ENCODE measurements around the gene UVRAG.

UVRAG gene

GRCh38 chr11:75841739-75842138 lies 26.7 kb downstream of the UVRAG start:
- Histone ChIP-seq H3K27ac (ENCODE audit: extremely low read depth, low read depth, low read length) (no peak overlapping the region), H3K4me3 (ENCODE audit: low read depth, low read length) (no peak overlapping the region), H3K9me3 (ENCODE audit: control insufficient read depth, insufficient read depth, low read depth, low read length) (no peaks in the 10 kb centered on the region), H3K36me3 (ENCODE audit: control insufficient read depth in 2 of 2, insufficient read depth in 1 of 2, low read length in 2 of 2) (no peaks in the 10 kb centered on the region), H3K4me1 (ENCODE audit: control insufficient read depth, insufficient read depth, low read length) (peaks cover 8% of the 10 kb centered on the region)
- TF ChIP-seq ZNF423 (tag by site-specific recombination; IDR thresholded peaks at IDR 0.05) (no peak), ZNF274 (IDR thresholded peaks at IDR 0.05; ENCODE audit: low read length) (no peak), ZNF274 (tag by site-specific recombination; IDR thresholded peaks at IDR 0.05; ENCODE audit: borderline replicate concordance) (no peak), ZNF777 (tag by site-specific recombination; IDR thresholded peaks at IDR 0.05; ENCODE audit: borderline replicate concordance) (no peak), SP2 (tag by site-specific recombination; IDR thresholded peaks at IDR 0.05) (no peak), ZNF121 (tag by site-specific recombination; IDR thresholded peaks at IDR 0.05) (no peak), IKZF3 (tag by site-specific recombination; IDR thresholded peaks at IDR 0.05) (no peak), ZNF16 (tag by site-specific recombination; IDR thresholded peaks at IDR 0.05; ENCODE audit: low read depth) (no peak), ZNF426 (tag by site-specific recombination; IDR thresholded peaks at IDR 0.05) (no peak), ZNF704 (tag by site-specific recombination; IDR thresholded peaks at IDR 0.05) (no peak), GLI4 (tag by site-specific recombination; IDR thresholded peaks at IDR 0.05) (no peak), ZBTB8A (tag by site-specific recombination; IDR thresholded peaks at IDR 0.05) (no peak), ZNF785 (tag by site-specific recombination; IDR thresholded peaks at IDR 0.05) (no peak), ZSCAN16 (tag by site-specific recombination; IDR thresholded peaks at IDR 0.05) (no peak), AEBP2 (tag by site-specific recombination; IDR thresholded peaks at IDR 0.05; ENCODE audit: borderline replicate concordance) (no peak), ZBTB26 (tag by site-specific recombination; optimal IDR thresholded peaks at IDR 0.05) (no peak), KLF1 (tag by site-specific recombination; IDR thresholded peaks at IDR 0.05) (no peak), ZNF626 (tag by site-specific recombination; IDR thresholded peaks at IDR 0.05) (no peak)
- ChIA-PET POLR2A (no interaction called here), CTCF (interaction anchor here (1.7 kb wide), 1 partner anchor 39 kb away, joined by 6 read pairs; no protein-coding TSS in a partner anchor)

- Histone ChIP-seq H3K9me3 (ENCODE audit: control insufficient read depth, insufficient read depth, low read depth, low read length) (no peaks in the 10 kb centered on the region), H3K27ac (ENCODE audit: extremely low read depth, low read depth, low read length) (no peak overlapping the region), H3K4me1 (ENCODE audit: control insufficient read depth, insufficient read depth, low read length) (peaks cover 8% of the 10 kb centered on the region), H3K36me3 (ENCODE audit: control insufficient read depth in 2 of 2, insufficient read depth in 1 of 2, low read length in 2 of 2) (no peaks in the 10 kb centered on the region), H3K4me3 (ENCODE audit: low read depth, low read length) (no peak overlapping the region)
- TF ChIP-seq MZF1 (tag by site-specific recombination; IDR thresholded peaks at IDR 0.05; ENCODE audit: borderline replicate concordance): no peak
- peak; percentile 68 for TF ChIP-seq ZNF146 (tag by site-specific recombination; IDR thresholded peaks at IDR 0.05)
- TF ChIP-seq ZNF580 (tag by site-specific recombination; IDR thresholded peaks at IDR 0.05): no peak
- ChIA-PET CTCF (interaction anchor here (0.6 kb wide), 1 partner anchor 22 kb away, joined by 3 read pairs; no protein-coding TSS in a partner anchor), POLR2A (no interaction called here)
Measured at GRCh38 chr11:75845324-75845723, 30.3 kb downstream of the UVRAG start.

Measured in HEK293 (cell line).